ENCODE measurements around the gene SLC25A11.

Gene SLC25A11

GRCh38 chr17:4901648-4902344 lies 38.0 kb downstream of the SLC25A11 start:
- ChIA-PET POLR2A (interaction anchor here (0.6 kb wide), 1 partner anchor 341 kb away, joined by 3 read pairs; no protein-coding TSS in a partner anchor), CTCF (interaction anchor here (1.6 to 3.0 kb wide), 6 partner anchors 16 to 194 kb away, joined by 4 to 7 read pairs (median 5); partner anchors contain the start of genes GLTPD2 and SPAG7)
- DNase-seq (ENCODE audit: extremely low spot score) = peak; percentile 57
- TF ChIP-seq, protein P1, sequence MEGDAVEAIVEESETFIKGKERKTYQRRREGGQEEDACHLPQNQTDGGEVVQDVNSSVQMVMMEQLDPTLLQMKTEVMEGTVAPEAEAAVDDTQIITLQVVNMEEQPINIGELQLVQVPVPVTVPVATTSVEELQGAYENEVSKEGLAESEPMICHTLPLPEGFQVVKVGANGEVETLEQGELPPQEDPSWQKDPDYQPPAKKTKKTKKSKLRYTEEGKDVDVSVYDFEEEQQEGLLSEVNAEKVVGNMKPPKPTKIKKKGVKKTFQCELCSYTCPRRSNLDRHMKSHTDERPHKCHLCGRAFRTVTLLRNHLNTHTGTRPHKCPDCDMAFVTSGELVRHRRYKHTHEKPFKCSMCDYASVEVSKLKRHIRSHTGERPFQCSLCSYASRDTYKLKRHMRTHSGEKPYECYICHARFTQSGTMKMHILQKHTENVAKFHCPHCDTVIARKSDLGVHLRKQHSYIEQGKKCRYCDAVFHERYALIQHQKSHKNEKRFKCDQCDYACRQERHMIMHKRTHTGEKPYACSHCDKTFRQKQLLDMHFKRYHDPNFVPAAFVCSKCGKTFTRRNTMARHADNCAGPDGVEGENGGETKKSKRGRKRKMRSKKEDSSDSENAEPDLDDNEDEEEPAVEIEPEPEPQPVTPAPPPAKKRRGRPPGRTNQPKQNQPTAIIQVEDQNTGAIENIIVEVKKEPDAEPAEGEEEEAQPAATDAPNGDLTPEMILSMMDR (IDR thresholded peaks at IDR 0.05; ENCODE audit: control extremely low read depth, extremely low read depth, low read depth, missing control alignments) = no peak

GRCh38 chr17:4901108-4901647 lies 38.7 kb downstream of the SLC25A11 start:
- ChIA-PET CTCF (interaction anchor here (1.7 to 3.2 kb wide), 5 partner anchors 8 to 193 kb away, joined by 4 to 22 read pairs (median 7); partner anchors contain the start of gene GLTPD2), POLR2A (interaction anchor here (0.6 kb wide), 1 partner anchor 202 kb away, joined by 4 read pairs; no protein-coding TSS in a partner anchor)

GRCh38 chr17:4900231-4901107 lies 39.4 kb downstream of the SLC25A11 start:
- DNase-seq (ENCODE audit: extremely low spot score) = no peak
- TF ChIP-seq, protein P1 (IDR thresholded peaks at IDR 0.05; ENCODE audit: control extremely low read depth, extremely low read depth, low read depth, missing control alignments) = no peak
- ChIA-PET POLR2A (interaction anchor here (0.6 to 1.1 kb wide), 3 partner anchors 39 to 201 kb away, joined by 3 to 6 read pairs (median 4); partner anchors contain the start of genes PLD2, RNF167 and SLC25A11), CTCF (interaction anchor here (1.1 to 3.2 kb wide), 9 partner anchors 8 to 333 kb away, joined by 4 to 22 read pairs (median 5); partner anchors contain the start of gene GLTPD2)

More at GRCh38 chr17:4901108-4901647, 38.7 kb downstream of the SLC25A11 start:
- TF ChIP-seq, protein P1 (IDR thresholded peaks at IDR 0.05; ENCODE audit: control extremely low read depth, extremely low read depth, low read depth, missing control alignments) = no peak
- DNase-seq (ENCODE audit: extremely low spot score) = no peak

DNA sequence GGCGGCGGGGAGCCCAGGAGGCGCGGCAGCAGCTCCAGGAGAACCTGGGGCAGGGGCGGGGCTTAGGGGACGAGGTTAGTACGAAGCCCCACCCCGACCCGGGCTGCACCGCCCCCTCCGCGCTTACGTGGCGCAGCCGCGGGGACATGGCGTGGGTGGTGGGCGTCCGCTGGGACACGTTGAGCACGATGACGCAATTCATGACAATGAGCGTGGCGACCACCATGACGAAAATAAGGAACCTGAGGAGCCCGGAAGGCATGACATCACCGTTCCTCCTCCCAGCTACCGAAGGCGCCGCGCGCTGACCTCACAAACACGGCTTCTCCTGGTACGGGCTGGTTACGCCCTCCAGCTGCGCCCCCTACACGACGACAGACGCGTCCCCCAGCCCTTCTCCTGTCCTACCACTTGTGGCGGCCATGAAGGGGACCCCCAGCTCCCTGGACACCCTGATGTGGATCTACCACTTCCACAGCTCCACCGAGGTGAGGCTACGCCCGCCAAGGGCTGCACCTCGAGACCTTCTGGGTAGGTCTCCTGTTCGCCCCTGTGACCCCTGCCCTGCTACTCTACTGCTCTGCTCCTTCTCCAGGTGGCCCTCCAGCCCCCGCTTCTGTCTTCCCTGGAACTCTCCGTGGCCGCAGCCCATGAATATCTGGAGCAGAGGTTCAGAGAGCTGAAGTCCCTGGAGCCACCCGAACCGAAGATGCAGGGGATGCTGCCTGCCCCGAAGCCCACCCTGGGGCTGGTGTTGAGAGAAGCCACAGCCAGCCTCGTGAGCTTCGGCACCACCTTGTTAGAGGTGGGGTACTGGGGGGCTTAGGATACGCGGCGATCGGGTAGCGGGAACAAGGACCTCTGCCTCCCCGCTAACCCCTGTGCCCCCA lies 40.3 kb downstream of the SLC25A11 start, which contains the start of gene C17orf107:
Gene C17orf107 (plus strand): TSS at position 196 of the 890 bp plus-strand sequence. CDS start 227 bp downstream, at position 423.
- POLR2A ChIA-PET = interaction anchor here (0.6 to 1.1 kb wide), 3 partner anchors 40 to 371 kb away, joined by 3 to 6 read pairs (median 3); partner anchors contain the start of genes PLD2, RNF167 and SLC25A11
- CTCF ChIA-PET = interaction anchor here (0.8 to 3.2 kb wide), 11 partner anchors 9 to 382 kb away, joined by 3 to 22 read pairs (median 5); partner anchors contain the start of genes GLTPD2 and RABEP1
- TF ChIP-seq, protein P1 (IDR thresholded peaks at IDR 0.05; ENCODE audit: control extremely low read depth, extremely low read depth, low read depth, missing control alignments) = no peak
- DNase-seq (ENCODE audit: extremely low spot score) = peak; percentile 93

DNA sequence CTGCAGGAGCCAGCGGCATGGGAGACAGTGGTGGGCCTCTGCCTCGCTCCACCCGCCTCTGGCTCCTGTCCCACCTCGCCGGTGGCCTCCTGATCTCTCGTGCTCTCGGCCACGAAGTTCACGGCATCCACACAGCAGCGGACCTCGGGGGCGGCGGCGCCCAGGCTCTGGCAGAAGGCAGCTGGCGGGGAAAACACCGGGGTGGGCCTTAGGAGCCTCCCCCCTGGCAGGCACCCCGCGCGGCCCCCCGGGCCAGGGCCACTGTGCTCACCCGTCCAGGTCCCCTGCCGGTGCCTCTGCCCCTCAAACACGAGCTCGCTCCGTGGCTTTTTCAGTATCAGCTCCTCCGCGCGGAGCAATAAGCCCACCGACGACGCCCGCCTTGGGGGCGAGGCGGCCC lies 40.9 kb downstream of the SLC25A11 start:
- ChIA-PET POLR2A (interaction anchor here (0.6 to 1.1 kb wide), 2 partner anchors 41 to 370 kb away, joined by 3 to 6 read pairs; partner anchors contain the start of genes RNF167 and SLC25A11), CTCF (interaction anchor here (0.8 to 3.2 kb wide), 10 partner anchors 8 to 383 kb away, joined by 3 to 22 read pairs (median 5); partner anchors contain the start of genes GLTPD2 and RABEP1)

More for the DNA sequence above, 40.9 kb downstream of the SLC25A11 start:
- DNase-seq (ENCODE audit: extremely low spot score) = no peak
- TF ChIP-seq, protein P1 (IDR thresholded peaks at IDR 0.05; ENCODE audit: control extremely low read depth, extremely low read depth, low read depth, missing control alignments) = no peak
